Lung microvascular endothelial cell (primary cell): ENCODE data around the gene TRIM47. TPM values are rescaled to one million over a fixed set of nuclear protein-coding genes. Genes with fewer than 3 reads are reported as not detected.

Experiments
- DNase-seq, 2 donors: peaks; one replicate each; pipeline versions ENCODE4 v3.0.0 to v3.0.0-alpha.2; 2010; ENCODE audit warnings: low read depth in 2 of 2
- total RNA-seq: library from RNA; depleted of rRNA; stranded (reverse); fragments of >200 nt; gene quantifications from 2 replicates; pipeline ENCODE4 v1.2.1, GENCODE V29; 2014

Gene TRIM47
- total RNA-seq, 1 donor from 2014 or later = 56.9 TPM

- no peak for DNase-seq
Observed at GRCh38 chr17:75908201-75908600, 29.8 kb upstream of the TRIM47 start.

GRCh38 chr17:75906143-75906884 lies 27.9 kb upstream of the TRIM47 start:
- no peak for DNase-seq

GRCh38 chr17:75904749-75905521 lies 26.6 kb upstream of the TRIM47 start, which contains the start of gene MRPL38:
Gene MRPL38, minus strand, starts transcription at chr17:75904884. Its CDS starts 9 bp downstream, at chr17:75904875.
- peak; percentile 96 to 98 for DNase-seq

GRCh38 chr17:75902406-75902805 lies 24.0 kb upstream of the TRIM47 start:
- no peak for DNase-seq

DNA sequence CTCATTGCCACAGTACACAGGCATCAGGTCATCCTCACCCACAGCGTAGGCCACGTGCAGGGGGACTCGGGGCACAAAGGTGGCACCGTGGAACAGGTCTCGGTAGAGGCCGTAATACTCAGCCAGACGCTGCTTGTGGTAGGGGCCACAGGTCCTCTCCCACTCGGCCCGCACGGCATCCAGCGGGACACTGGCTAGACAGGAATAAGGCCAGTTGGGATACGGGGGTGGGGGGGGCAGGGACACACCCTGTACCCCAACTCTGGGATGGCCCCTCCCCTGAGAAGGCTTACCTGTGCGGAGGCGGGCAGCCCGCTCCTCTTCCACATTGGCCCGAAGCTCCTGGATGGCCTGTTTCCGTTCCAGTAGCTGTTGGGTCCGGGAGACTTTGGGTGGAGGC lies 23.3 kb upstream of the TRIM47 start:
- no peak for DNase-seq

GRCh38 chr17:75900691-75901533 lies 22.5 kb upstream of the TRIM47 start:
- DNase-seq = no peak

DNA sequence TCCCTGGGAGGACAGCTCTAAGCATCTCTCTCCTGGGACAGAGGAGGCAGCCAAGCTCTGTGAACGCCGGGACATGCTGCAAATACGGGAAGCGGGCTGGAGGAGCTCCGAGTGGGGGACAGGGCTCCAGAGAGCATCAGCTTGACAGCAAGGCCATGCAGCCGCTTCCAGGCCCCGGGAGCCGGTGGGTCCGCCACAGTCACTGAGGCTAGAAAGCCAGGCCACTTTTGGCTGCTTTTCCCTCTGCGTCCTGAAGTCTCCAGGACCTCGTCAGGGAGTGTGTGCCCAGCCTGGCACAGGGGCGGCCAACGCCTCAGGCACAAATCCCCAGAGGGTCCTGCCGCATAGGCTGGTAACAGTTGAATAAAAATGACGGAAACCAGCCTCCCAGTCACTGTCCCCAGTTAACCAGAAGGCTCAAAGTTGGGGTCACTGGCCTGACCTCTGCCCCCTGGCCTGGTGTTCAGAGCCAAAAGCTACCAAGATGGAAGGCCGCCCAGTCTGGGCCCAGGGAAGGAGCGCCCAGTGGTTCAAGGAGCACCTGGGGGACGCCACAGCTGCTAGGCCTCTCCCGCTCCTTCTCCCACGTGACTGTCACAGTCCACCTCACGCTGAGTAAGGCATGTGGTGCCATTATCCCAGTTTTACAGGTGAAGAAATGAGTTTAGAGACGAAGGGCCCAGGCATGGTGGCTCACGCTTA lies 21.5 kb upstream of the TRIM47 start:
- no peak for DNase-seq

DNA sequence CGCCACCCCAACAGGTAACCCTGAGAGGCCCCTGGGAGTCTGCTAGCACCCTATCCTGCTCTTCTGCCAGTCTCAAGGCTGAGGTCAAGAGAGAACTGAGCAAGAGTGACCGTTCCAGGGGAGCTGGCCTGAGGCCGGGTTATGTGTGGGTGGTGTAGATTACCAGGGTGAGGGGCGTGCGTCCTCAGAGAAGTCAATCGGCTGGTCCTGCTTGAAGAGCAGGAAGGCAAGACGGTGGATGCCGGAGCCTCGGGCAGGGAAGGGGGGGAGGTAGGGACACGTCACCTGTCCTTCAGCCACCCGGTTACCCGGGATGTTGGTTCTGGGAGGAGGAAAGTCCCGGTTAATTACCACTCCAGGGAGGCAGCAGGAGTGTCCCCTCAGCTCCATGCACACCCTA lies 21.0 kb upstream of the TRIM47 start:
- no peak for DNase-seq

DNA sequence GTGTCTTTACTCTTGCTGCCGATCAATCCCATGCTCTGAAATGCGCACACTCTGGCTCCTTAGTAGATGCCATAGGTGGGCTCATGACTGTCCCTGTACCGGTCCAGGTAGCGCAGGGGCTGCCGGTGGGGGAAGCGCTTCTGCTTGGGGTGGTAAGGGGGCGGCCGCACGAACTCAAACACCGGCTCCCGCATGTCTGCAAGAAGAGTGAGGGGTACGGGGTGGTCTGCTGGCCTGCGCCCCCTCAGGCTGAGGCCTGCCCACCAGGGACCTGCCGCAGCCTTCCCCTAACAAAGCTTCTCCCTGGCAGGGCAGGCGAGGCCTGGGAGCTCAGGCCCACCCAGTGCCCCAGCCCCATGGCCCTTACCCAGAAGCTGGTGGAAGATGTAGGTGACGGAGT lies 20.4 kb upstream of the TRIM47 start:
- DNase-seq = no peak

DNA sequence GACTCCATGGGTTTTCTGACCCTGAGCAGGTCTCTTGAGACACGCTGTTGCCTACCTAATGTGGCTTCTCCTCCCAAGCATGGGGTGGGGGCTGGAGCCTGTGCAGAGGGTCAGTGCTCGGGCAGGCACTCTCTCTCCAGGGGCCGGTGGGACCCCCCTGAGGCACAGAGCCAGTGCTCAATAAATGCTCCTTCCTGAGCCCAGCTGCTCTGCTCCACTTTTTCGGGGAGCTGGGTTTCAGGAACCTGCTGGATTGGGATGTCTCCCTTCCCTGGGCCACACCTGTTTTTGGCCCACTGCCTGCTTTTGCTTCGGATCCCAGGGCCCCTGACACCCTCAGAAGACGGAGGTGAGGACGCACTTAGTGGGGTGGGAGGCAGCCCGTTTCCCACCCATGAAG lies 19.7 kb upstream of the TRIM47 start:
- no peak for DNase-seq

- no peak for DNase-seq
Observed at GRCh38 chr17:75897160-75898019, 19.0 kb upstream of the TRIM47 start.

- DNase-seq = peak; percentile 79 to 90
Observed at GRCh38 chr17:75896415-75897159, 18.2 kb upstream of the TRIM47 start, which contains the start of gene TRIM65. Gene TRIM65, minus strand, starts transcription at chr17:75896951. Its CDS starts 14 bp downstream, at chr17:75896937.

DNA sequence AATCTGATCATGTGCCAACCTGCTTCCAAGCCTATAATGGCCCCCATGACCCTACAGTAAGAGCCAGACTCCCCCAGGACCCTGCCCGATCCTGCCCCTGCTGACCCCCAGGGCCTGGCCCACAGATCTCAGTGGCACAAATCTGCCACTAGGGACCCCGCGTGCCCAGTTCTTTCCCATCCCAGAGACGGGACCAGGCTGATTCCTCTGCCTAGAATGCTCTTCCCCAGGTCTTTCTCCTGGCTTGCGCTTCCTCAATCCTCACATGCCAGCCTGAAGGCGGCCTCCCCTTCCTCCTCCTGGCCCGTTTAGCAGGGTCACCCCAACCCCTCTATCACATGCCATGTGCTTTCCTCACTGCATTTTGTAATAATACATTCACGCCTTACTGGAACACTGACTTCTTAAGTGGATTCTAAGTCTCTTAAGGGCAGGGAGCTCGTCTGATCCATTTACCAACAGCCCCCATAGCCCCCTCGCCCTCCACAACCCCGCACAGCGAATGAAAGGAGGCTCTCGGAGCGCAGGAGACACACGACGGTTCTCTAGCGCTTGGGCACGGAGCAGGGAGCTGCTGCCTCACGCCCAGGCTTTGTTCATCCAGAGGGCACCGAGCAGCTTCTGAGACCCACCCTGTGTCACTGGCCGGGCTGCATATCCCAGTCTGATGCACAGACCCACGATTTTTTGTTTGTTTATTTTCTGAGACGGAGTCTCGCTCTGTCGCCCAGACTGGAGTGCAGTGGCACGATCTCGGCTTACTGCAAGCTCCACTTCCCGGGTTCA lies 17.2 kb upstream of the TRIM47 start:
- peak; percentile 44 to 45 for DNase-seq

DNA sequence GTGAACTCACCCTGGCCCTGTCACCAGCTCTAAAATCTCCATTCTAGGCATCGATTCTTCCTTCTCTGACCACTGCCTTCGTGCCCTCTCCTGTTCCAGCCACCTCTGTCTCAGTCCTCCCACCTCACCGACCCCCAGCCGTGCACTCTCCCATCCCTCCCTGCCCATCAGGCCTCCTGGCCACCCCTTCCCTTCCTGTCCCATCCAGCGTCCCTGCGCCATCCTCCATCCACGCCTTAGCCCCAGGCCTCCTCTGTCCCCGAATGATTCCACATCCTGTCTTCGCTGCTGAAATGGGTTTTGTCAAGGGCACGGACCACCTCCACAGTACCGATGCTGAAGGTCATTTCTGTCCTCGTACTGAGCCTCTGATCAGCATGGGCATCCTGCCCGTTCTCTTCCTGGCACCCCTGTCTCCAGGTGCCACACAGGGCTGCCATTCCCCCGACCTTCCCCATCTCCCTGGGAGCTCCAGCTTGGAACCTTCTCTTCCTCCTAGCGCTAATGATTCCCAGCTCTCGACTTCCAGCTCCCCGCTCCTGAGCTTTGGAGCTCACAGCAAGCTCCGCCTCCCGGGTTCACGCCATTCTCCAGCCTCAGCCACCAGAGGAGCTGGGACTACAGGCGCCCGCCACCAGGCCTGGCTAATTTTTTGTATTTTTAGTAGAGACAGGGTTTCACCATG lies 15.8 kb upstream of the TRIM47 start:
- DNase-seq = no peak

- DNase-seq = no peak
Observed at GRCh38 chr17:75893305-75894048, 15.1 kb upstream of the TRIM47 start.

- DNase-seq = no peak
Observed at GRCh38 chr17:75892556-75893224, 14.3 kb upstream of the TRIM47 start.
